K562 (cell line): ENCODE measurements around the gene LRRC47. TPM values are rescaled to one million over a fixed set of nuclear protein-coding genes. Genes with fewer than 3 reads are reported as not detected.

ENCODE experiments used
- CTCFL ChIP-seq: IDR thresholded peaks from 2 replicates; pipeline ENCODE4 v1.6.1; 2011; ENCODE audit warnings: borderline replicate concordance, low read depth, mild to moderate bottlenecking, moderate library complexity, low read length; ENCODE audit not compliant: insufficient read depth, poor library complexity, severe bottlenecking
- ELF2 ChIP-seq: fragments of 250-450 bp; sonication (Bioruptor Pico); IDR thresholded peaks from 2 replicates; pipeline ENCODE4 v1.5.0; 2021; ENCODE audit warnings: mild to moderate bottlenecking
- FOSL1 ChIP-seq: fragments of 200-800 bp; sonication (Bioruptor generic); conservative IDR thresholded peaks from 2 replicates; pipeline ENCODE4 v1.6.1; 2016; ENCODE audit warnings: missing genetic modification characterization, missing compliant biosample characterization
- HMG20A ChIP-seq: fragments of 450-650 bp; formaldehyde crosslinking; conservative IDR thresholded peaks from 2 replicates; pipeline ENCODE4 v1.4.0; 2020; ENCODE audit warnings: mild to moderate bottlenecking, mixed read lengths
- KHSRP ChIP-seq: fragments of 450-650 bp; IDR thresholded peaks from 2 replicates; pipeline ENCODE4 v1.6.1; 2017
- L3MBTL2 ChIP-seq: fragments of 450-650 bp; IDR thresholded peaks from 2 replicates; pipeline ENCODE4 v1.6.1; 2016; ENCODE audit warnings: mild to moderate bottlenecking, moderate library complexity
- PHF20 ChIP-seq: fragments of 450-650 bp; IDR thresholded peaks from 2 replicates; pipeline ENCODE4 v1.6.1; 2018; ENCODE audit not compliant: partially characterized antibody
- PPARD ChIP-seq: fragments of 250-450 bp; sonication (Bioruptor Pico); IDR thresholded peaks from 2 replicates; pipeline ENCODE4 v1.8.0; 2022; ENCODE audit warnings: inconsistent platforms, mild to moderate bottlenecking, moderate library complexity
- TFAP4 ChIP-seq: sonication (generic); formaldehyde crosslinking; IDR thresholded peaks from 2 replicates; pipeline ENCODE4 v1.8.0; 2022; ENCODE audit warnings: missing genetic modification reagents, mild to moderate bottlenecking, moderate library complexity, borderline replicate concordance
- ZFPM2 ChIP-seq: fragments of 250-450 bp; sonication (Bioruptor Pico); IDR thresholded peaks from 2 replicates; pipeline ENCODE4 v1.5.1; 2022; ENCODE audit warnings: mild to moderate bottlenecking
- ZNF407 ChIP-seq: fragments of 450-650 bp; IDR thresholded peaks from 2 replicates; pipeline ENCODE4 v1.6.1; 2016; ENCODE audit warnings: low read depth
- ZNF639 ChIP-seq, 2 experiments: fragments of 200-800 bp in 1 of 2; sonication (Bioruptor generic) in 1 of 2; sonication (generic) in 1 of 2; formaldehyde crosslinking in 1 of 2; IDR thresholded peaks in 1 of 2; conservative IDR thresholded peaks in 1 of 2; 2 replicates each; pipeline versions ENCODE4 v1.5.0 to v1.6.1; 2016 to 2020; ENCODE audit warnings: missing compliant biosample characterization in 1 of 2, missing genetic modification characterization in 1 of 2, missing genetic modification reagents in 1 of 2
- polyA plus RNA-seq, 8 experiments: library from polyadenylated mRNA; depleted of rRNA in 4 of 8; stranded (reverse) in 5 of 8; unstranded in 3 of 8; fragments of >200 nt; fragmentation: Nextera tagmentation in 2 of 8; fragmentation: Illumina TruSeq in 1 of 8; extraction: Ambion mirVana in 2 of 8; extraction: Trizol in 1 of 8; gene quantifications; 2 replicates each; pipeline versions ENCODE4 v1.2.1 to v1.2.3, GENCODE V29; 2011 to 2014; ENCODE audit warnings: inconsistent platforms in 1 of 8, missing spikeins in 1 of 8
- total RNA-seq, 7 experiments: library from RNA; depleted of rRNA in 6 of 7; stranded (reverse); fragments of >200 nt in 6 of 7; fragmentation: Illumina TruSeq in 2 of 7; extraction: Trizol in 2 of 7; gene quantifications; 2 replicates each; pipeline versions ENCODE4 v1.2.1 to v1.2.3, GENCODE V29; 2011 to 2021; ENCODE audit warnings: low replicate concordance in 1 of 7

Gene LRRC47
- total and polyA plus RNA-seq, 9 of the 15 experiments (the other 6 are each of a cell fraction or from before 2014, with no cell fraction given) = 4.6 to 68.0 (median 35.9) TPM

- TF ChIP-seq ZNF639 (CRISPR knock-in tag; conservative IDR thresholded peaks at IDR 0.05 in 1 of 2, IDR thresholded peaks at IDR 0.05 in 1 of 2) = peak in 1 of 2 experiments; percentile 85; a peak in 2 of 4 replicates
- no peak for TF ChIP-seq FOSL1 (tag)
- no peak for TF ChIP-seq HMG20A
- no peak for TF ChIP-seq KHSRP
- TF ChIP-seq CTCFL = no peak
- TF ChIP-seq ELF2 = peak; percentile 94
- TF ChIP-seq ZFPM2 (CRISPR knock-in tag) = no peak; the same call in 1 of the 2 replicates
- TF ChIP-seq PPARD = no peak
- TF ChIP-seq L3MBTL2 = peak; percentile 43; the same call in 1 of the 2 replicates
- peak; percentile 94 for TF ChIP-seq PHF20
- TF ChIP-seq ZNF407 = no peak
- peak; percentile 99 for TF ChIP-seq TFAP4 (CRISPR knock-in tag)
Observed at GRCh38 chr1:3796215-3797061, at the start of gene LRRC47 (continued).
